GM12874 (cell line): ENCODE data around the gene ORMDL2.

Experiments used
- CTCF ChIP-seq: IDR thresholded peaks from 2 replicates; pipeline ENCODE4 v1.5.1; 2011; ENCODE audit warnings: low read depth, mild to moderate bottlenecking, control low read depth, low read length, moderate library complexity; ENCODE audit not compliant: insufficient read depth

Gene ORMDL2

DNA sequence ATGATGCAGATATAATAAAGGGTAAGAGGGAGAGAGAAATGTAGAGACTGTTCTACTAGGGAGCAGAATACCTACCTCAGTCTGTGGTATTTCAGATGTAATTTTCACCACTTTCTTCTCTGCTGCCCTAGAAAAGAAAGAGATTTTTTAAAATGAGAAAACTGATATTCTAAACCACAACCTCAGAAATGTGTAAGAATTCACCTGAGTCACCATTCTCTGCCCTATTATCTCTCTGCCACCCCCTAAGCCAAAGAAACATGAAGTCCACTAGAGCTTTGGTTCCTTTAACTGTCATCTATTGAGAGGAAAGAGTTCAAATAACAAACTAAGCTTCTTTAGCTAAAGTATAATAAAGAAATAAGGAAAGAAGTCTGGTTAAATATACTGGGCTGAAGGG is 21.9 kb upstream of the ORMDL2 start:
- TF ChIP-seq CTCF = no peak

DNA sequence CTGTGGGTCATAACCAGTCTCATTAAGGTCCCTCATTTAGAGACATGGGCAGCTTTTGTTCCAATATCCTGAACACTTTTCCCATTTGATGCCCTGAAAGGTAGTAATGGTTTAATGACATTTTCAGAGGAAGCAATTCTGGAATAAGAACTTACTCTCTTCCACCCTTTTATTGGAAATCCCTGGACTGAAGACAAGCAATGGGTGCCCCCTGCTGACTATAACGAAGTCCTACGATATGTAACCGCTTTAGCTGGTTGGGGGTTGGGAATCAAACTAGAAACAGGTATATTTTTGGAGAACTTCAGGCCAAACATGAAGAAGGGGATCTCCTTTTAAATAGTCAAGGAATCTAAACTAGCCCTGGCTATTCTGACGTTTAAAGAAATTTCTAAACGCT is 20.8 kb upstream of the ORMDL2 start:
- 0 out of 2 replicates have a peak, but pooled peaks have one; percentile 21 for TF ChIP-seq CTCF

DNA sequence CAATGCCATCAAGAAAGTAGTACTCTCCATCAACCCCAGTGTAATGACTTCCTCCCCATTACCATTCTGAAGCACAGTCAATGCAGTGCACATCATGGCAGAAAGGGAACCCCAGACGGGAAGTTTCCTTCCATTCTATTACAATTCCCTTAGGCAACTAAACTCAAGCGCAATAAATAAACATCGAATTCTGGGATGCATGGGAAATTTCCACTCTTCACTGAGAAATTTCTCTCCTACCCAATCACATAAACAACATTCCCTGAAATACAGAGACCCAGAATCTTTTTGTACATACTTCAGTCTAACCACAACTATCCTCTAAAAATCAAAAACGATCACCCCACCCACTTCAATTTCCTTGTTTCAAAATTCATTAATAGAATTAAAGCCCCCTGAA is 20.3 kb upstream of the ORMDL2 start:
- TF ChIP-seq CTCF = no peak

DNA sequence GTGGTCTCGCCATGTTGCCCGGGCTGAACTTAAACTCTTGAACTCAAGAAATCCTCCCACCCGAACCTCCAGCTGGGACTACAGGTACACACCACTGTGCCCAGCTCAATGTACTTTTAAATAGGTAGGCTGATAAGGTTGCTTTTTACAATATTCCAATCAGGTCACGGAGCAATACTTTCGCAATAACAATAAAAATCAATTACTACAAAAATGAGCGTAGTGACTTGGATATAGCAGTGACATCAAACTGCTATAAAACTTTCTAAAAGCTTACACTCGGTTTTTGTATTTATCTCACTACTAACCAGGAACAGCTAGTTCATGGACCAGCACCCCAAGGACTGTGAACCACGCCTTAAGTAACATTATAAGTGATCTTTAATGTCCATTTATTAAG is 10.9 kb upstream of the ORMDL2 start:
- TF ChIP-seq CTCF = no peak

- no peak for TF ChIP-seq CTCF
Measured at GRCh38 chr12:55809274-55809673, 8.6 kb upstream of the ORMDL2 start.

DNA sequence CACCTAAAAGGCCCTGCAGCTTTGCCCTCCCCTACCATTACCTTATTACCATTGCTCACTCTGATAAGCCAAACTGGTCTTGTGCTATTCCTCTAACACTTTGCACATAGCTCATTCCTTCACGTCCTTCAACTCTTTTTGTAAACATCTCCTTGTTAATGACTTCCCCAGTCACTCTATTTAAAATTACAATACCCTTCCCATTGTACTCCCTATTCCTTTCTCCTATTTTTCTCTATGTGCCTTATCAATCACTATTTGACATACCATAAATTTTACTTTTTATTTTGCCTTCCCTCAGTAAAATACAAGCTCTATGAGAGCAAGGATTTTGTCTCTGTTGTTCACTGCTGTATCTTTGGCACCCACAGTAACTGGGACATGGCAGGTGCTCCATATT is 5.8 kb upstream of the ORMDL2 start:
- TF ChIP-seq CTCF = no peak

DNA sequence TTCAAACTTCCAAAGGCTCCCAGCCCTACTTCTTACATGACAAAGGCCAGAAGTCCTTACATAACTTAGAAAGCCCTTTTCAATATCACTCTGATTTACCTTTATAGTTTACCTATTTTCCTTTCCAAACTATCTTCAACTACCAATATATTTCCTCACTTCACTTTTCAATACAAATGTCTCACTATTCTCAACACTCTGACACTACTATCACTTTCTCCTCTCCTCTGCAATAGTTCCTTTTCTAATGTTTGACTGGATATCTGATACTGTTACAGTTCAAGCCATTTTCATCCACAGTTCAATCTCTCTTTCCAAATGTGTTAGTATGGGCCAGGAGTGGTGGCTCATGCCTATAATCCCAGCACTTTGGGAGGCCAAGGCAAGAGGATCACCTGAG is 3.6 kb upstream of the ORMDL2 start:
- TF ChIP-seq CTCF = no peak

GRCh38 chr12:55815473-55815872 is 2.4 kb upstream of the ORMDL2 start:
- TF ChIP-seq CTCF = no peak
